ENCODE data around the gene EPS8L1. TPM values are rescaled to one million over a fixed set of nuclear protein-coding genes. Genes with fewer than 3 reads are reported as not detected.

Gene EPS8L1
- total RNA-seq = 8.7 TPM

DNA sequence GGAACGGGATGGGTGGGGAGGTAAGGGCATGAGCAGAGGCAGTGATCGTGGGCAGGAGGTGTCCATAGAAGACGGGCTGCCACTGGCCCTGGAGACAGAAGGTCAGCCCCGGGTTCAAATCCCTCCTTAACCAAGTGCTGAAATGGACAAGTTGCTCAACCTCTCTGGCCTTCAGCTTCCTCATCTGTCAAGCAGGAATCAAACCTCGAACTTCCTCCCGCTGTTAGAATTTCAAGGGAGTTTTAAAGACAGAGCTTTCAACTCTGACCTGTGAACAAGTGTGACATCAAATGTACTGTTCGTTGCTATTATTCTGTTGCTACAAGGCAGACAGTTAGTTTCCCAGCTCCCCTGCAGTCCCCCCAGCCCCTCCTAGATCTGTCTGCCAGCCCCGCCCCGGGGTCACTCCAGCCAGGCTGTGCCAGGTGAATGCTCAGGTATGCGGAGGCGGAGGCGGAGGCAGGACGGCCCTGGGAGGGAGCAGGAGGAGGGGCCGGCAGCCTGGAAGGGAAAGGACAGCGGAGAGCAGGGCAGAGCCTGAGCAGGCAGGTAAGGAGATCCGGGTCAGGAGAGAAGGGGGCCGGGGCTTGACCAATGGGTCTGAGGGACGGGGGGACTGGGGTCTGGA, at the start of gene EPS8L1:
Gene EPS8L1, plus strand, starts transcription at position 499 of the 628 bp plus-strand sequence. CDS start 576 bp downstream, outside the sequence.

DNA sequence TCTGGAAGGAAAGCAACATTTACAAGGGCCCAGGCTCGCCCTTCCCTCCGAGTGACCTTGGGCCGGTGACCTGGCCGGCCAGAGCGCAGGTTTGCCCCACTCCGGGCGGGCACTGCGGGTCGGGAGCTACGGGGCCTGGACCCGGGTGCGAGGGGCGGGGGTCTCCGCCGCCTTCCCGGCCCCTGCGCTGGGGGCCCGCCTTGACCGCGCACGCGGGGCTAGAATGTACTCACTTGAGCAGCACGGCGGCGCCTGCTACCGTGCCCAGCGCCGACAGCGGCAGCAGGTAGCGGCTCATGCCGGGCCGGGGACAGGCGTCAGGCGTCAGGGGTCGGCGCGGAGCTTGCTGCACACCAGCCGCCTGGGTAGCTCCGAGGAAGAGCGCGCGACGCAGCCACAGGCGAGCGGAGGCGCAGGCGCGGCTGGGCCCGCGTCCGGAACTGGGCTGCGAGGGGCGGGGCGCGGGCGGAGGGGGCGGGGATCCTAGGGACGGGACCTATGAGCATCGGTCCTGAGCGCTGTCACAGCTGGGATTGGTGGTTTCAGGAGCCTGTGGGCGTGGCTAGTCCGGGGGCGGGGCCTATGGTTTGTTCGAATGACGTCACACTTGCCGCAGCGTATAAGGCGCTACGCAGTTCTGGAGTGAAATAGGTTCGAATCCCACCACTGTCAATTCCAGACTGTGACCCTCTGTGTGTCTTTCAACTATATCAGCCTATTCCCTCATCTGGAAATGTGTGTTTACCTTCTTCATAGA, 12.8 kb upstream of the EPS8L1 start, which contains the start of gene RDH13:
Gene RDH13, minus strand, starts transcription at position 414 of the 757 bp plus-strand sequence. Its CDS starts 116 bp downstream, at position 298.

DNA sequence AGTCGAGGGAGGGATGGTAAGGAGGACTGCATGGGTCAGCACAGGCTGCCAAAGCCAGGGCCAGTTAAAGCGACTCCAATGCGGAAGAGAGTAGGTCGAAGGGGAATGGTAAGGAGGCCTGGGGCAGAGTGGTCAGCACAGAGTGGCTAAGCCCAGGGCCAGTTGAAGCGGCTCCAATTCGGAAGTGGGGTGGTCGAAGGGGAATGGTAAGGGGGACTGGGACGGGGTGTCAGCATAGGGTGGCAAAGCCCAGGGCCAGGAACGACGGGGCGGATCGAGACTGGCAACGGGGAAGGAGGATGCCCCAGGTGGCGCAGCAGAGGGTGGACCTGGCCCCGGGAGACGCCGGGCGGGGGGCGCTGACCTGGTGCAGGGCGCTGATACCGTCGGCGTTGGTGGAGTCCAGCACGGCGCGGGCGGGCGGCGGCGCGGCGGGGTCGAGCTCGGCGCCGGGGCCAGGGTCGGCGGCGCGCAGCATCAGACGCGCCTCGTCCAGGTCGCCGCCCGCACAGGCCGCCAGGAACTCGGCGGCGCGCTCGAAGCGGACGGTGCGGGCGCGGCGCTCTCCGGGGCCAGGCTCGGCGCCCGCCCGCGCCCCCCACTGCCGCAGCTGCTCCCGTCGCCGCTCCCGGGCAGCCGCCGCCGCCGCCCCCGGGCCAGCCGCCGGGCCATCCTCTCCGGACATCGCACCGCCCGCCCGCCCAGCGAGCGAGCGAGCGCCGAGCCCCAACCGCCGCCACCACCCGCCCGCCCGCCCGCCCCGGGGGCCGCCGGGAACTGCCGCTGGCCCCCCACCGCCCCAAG, 41.4 kb downstream of the EPS8L1 start, which contains the start of gene PPP1R12C:
Gene PPP1R12C, minus strand, starts transcription at position 779 of the 804 bp plus-strand sequence. Its CDS starts 94 bp downstream, at position 685.

Other genes starting within 250 kb of the EPS8L1 start
- not detected for gene KIR2DS4, start 243.2 kb upstream of the EPS8L1 start, total RNA-seq
- not detected for gene KIR3DL2, start 225.4 kb upstream of the EPS8L1 start, total RNA-seq
- 5.2 TPM for gene FCAR, start 201.6 kb upstream of the EPS8L1 start, total RNA-seq
- not detected for gene NCR1, start 169.7 kb upstream of the EPS8L1 start, total RNA-seq
- not detected for gene NLRP7, start 128.3 kb upstream of the EPS8L1 start, total RNA-seq
- gene NLRP2, start 109.5 kb upstream of the EPS8L1 start, total RNA-seq = 11.2 TPM
- 0.49 TPM for gene GP6, start 37.6 kb upstream of the EPS8L1 start, total RNA-seq
- 24.2 TPM for gene RDH13, start 12.7 kb upstream of the EPS8L1 start, total RNA-seq
- 53.9 TPM for gene PPP1R12C, start 41.8 kb downstream of the EPS8L1 start, total RNA-seq
- 49.5 TPM for gene TNNT1, start 73.3 kb downstream of the EPS8L1 start, total RNA-seq
- gene TNNI3, start 81.9 kb downstream of the EPS8L1 start, total RNA-seq = 2.1 TPM
- 2.0 TPM for gene DNAAF3, start 90.7 kb downstream of the EPS8L1 start, total RNA-seq
- gene SYT5, start 104.4 kb downstream of the EPS8L1 start, total RNA-seq = 16.4 TPM
- 6.1 TPM for gene PTPRH, start 133.6 kb downstream of the EPS8L1 start, total RNA-seq
- 1.1 TPM for gene TMEM86B, start 152.9 kb downstream of the EPS8L1 start, total RNA-seq
- 30.6 TPM for gene PPP6R1, start 183.1 kb downstream of the EPS8L1 start, total RNA-seq
- gene HSPBP1, start 204.2 kb downstream of the EPS8L1 start, total RNA-seq = 31.0 TPM
- gene BRSK1, start 208.1 kb downstream of the EPS8L1 start, total RNA-seq = 32.5 TPM
- 1.1 TPM for gene TMEM150B, start 249.5 kb downstream of the EPS8L1 start, total RNA-seq

All from camera-type eye (tissue), 1 donor.